ENCODE results near the gene UQCRHL. TPM values are rescaled to one million over a fixed set of nuclear protein-coding genes. Genes with fewer than 3 reads are reported as not detected.

UQCRHL gene
- total RNA-seq, 1 donor from 2014 or later: 1.8 TPM

GRCh38 chr1:15807121-15807520 is 328 bp downstream of the UQCRHL start:
- DNase-seq (ENCODE audit: low read depth) (no peak), FAIRE-seq (peak; percentile 62)
- H3K36me3 ChIP-seq (ENCODE audit: control insufficient read depth, insufficient read depth, low read length): no peaks in the 10 kb centered on the region
- no peak for TF ChIP-seq CTCF (IDR thresholded peaks at IDR 0.05; ENCODE audit: insufficient read depth, low read length, severe bottlenecking)
- H3K27me3 ChIP-seq (ENCODE audit: control insufficient read depth, insufficient read depth, low read length): no peaks in the 10 kb centered on the region
- H3K4me3 ChIP-seq (ENCODE audit: low read depth, low read length): no peak overlapping the region

DNA sequence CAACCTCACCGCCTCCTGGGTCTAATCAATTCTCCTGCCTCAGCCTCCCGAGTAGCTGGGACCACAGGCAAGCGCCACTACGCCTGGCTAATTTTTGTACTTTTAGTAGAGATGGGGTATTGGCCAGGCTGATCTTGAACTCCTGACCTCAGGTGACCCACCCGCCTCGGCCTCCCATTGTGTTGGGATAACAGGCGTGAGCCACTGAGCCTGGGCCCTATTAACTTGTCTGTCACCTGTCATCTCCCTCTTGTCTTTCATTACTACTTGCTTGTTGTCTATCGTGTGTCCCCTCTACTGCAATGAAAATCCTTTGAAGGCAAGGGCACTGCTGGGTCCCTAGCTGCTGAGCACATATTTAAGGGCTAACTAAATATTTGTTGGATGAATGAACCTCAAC is 3.4 kb downstream of the UQCRHL start:
- FAIRE-seq (no peak), DNase-seq (ENCODE audit: low read depth) (no peak)
- Histone ChIP-seq H3K27me3 (ENCODE audit: control insufficient read depth, insufficient read depth, low read length) (no peaks in the 10 kb centered on the region), H3K36me3 (ENCODE audit: control insufficient read depth, insufficient read depth, low read length) (no peaks in the 10 kb centered on the region), H3K4me3 (ENCODE audit: low read depth, low read length) (no peak overlapping the region)
- TF ChIP-seq CTCF (IDR thresholded peaks at IDR 0.05; ENCODE audit: insufficient read depth, low read length, severe bottlenecking): no peak

GRCh38 chr1:15803380-15803779 is 4.1 kb downstream of the UQCRHL start:
- FAIRE-seq: no peak
- Histone ChIP-seq H3K4me3 (ENCODE audit: low read depth, low read length) (no peak overlapping the region), H3K36me3 (ENCODE audit: control insufficient read depth, insufficient read depth, low read length) (no peaks in the 10 kb centered on the region), H3K27me3 (ENCODE audit: control insufficient read depth, insufficient read depth, low read length) (no peaks in the 10 kb centered on the region)
- peak; percentile 34 for TF ChIP-seq CTCF (IDR thresholded peaks at IDR 0.05; ENCODE audit: insufficient read depth, low read length, severe bottlenecking)
- no peak for DNase-seq (ENCODE audit: low read depth)

GRCh38 chr1:15802234-15802965 is 5.0 kb downstream of the UQCRHL start:
- Histone ChIP-seq H3K27me3 (ENCODE audit: control insufficient read depth, insufficient read depth, low read length) (no peaks in the 10 kb centered on the region), H3K4me3 (ENCODE audit: low read depth, low read length) (no peak overlapping the region), H3K36me3 (ENCODE audit: control insufficient read depth, insufficient read depth, low read length) (no peaks in the 10 kb centered on the region)
- no peak for FAIRE-seq
- TF ChIP-seq CTCF (IDR thresholded peaks at IDR 0.05; ENCODE audit: insufficient read depth, low read length, severe bottlenecking): no peak
- no peak for DNase-seq (ENCODE audit: low read depth)

DNA sequence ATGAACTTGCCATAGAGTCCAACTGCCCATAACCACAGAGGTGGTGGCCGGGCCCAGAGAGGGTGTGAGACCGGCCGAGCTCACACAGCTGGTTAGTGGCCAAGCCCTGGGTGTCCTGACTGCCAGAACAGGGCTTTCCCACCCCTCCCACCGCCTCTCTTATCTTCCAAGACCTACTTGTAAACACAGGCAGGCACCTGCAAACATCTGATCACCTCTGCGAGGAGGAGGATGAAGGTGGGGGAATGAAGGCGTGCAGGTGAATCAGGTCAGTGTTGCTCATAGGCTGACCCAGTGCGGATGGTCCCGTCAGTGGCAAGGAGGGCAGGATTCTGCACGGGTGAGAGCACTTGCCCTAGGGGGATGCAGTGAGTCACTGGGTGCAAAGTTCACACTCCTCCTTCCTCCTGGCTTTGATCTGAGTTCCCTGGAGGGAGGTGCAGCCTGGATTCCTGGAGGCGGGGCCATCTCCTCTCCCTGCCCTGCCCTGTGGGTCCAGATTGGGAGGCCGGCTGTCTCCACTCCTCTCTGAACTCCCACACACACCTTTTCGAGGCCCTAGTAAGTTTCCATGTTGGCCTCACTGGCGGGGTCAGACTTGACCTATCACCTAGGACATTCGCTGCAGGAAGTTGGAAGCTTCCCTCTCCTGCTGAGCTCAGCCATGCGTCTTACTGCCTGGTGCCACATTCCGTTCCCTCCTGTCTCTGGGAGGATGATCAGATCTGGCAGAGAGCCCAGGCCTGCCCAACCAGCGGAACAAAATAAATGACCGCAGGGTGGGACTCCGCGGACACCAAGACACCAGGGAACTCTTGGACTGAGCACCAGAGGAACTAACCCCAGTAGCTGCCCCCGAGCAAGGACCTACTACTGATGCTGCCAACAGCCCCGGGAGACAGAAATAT is 7.3 kb downstream of the UQCRHL start:
- TF ChIP-seq CTCF (IDR thresholded peaks at IDR 0.05; ENCODE audit: insufficient read depth, low read length, severe bottlenecking): no peak
- peak; percentile 94 for DNase-seq (ENCODE audit: low read depth)
- no peaks in the 10 kb centered on the region for H3K36me3 ChIP-seq (ENCODE audit: control insufficient read depth, insufficient read depth, low read length)
- H3K4me3 ChIP-seq (ENCODE audit: low read depth, low read length): no peak overlapping the region
- peak; percentile 52 for FAIRE-seq
- H3K27me3 ChIP-seq (ENCODE audit: control insufficient read depth, insufficient read depth, low read length): no peaks in the 10 kb centered on the region
